Thyroid gland (tissue), 4 donors: ENCODE measurements around the gene KRT78. TPM values are rescaled to one million over a fixed set of nuclear protein-coding genes. Genes with fewer than 3 reads are reported as not detected.

Source experiments
- DNase-seq, 2 donors: peaks; one replicate each; pipeline ENCODE4 v3.0.0-alpha.2; 2019
- H3K27ac ChIP-seq, 3 donors: fragments of 200-600 bp; sonication (generic); 1 replicate in 2 of 3; 2 replicates in 1 of 3; pipeline ENCODE4 v1.5.1; 2016 to 2019; ENCODE audit warnings: mild to moderate bottlenecking in 1 of 3, moderate library complexity in 1 of 3
- H3K27me3 ChIP-seq: fragments of 200-600 bp; sonication (generic); one replicate; pipeline ENCODE4 v1.5.1; 2019
- H3K36me3 ChIP-seq, 2 donors: fragments of 200-600 bp; sonication (generic); one replicate each; pipeline ENCODE4 v1.5.1; 2016 to 2019
- H3K4me1 ChIP-seq, 2 donors: fragments of 200-600 bp; sonication (generic); one replicate each; pipeline ENCODE4 v1.5.1; 2017 to 2019
- H3K4me3 ChIP-seq, 3 donors: fragments of 200-600 bp; sonication (generic); replicated peaks in 1 of 3; 1 replicate in 2 of 3; 2 replicates in 1 of 3; pipeline ENCODE4 v1.5.1; 2016; ENCODE audit warnings: mild to moderate bottlenecking in 1 of 3
- H3K9me3 ChIP-seq: fragments of 200-600 bp; sonication (generic); one replicate; pipeline ENCODE4 v1.5.1; 2017
- CTCF ChIP-seq, 6 experiments: fragments of 200-600 bp in 3 of 6; fragments of 450-650 bp in 3 of 6; sonication (generic) in 3 of 6; IDR thresholded peaks; one replicate each; pipeline ENCODE4 v1.5.1; 2016 to 2019; ENCODE audit warnings: antibody characterized with exemption in 6 of 6, mild to moderate bottlenecking in 2 of 6, inconsistent platforms in 1 of 6, moderate library complexity in 1 of 6
- POLR2A ChIP-seq, 2 donors: fragments of 450-650 bp; IDR thresholded peaks; one replicate each; pipeline ENCODE4 v1.6.1; 2017; ENCODE audit warnings: antibody characterized with exemption in 2 of 2, mild to moderate bottlenecking in 2 of 2, moderate library complexity in 1 of 2
- WGBS, 2 donors: methylation state at CpG; one replicate each; pipeline ENCODE4 v1.1.5; 2017; 5-methylcytosine and 5-hydroxymethylcytosine counted together
- intact Hi-C: fragments of 100-400 bp; cut with DNase I; formaldehyde crosslinking; loops from one replicate; pipeline ENCODE4 v1.15.1; 2023
- total RNA-seq, 4 donors: library from RNA; depleted of rRNA; stranded (reverse); fragments of >200 nt; gene quantifications; one replicate each; pipeline ENCODE4 v1.2.3, GENCODE V29; 2016

The KRT78 gene
- total RNA-seq, 4 donors from 2014 or later: 0.40 TPM; not detected in 3

GRCh38 chr12:52826611-52827498, 21.9 kb downstream of the KRT78 start:
- H3K27ac ChIP-seq: no peak overlapping the region
- 90 to 94% methylated on average over 11 of the region's 11 CpGs for WGBS, 2 donors
- no peak overlapping the region for H3K4me3 ChIP-seq
- H3K4me1 ChIP-seq: peaks cover 0 to 3% of the 10 kb centered on the region in 2 donors
- H3K9me3 ChIP-seq: no peaks in the 10 kb centered on the region
- no peaks in the 10 kb centered on the region for H3K36me3 ChIP-seq
- DNase-seq: no peak
- intact Hi-C loops: no loop called here
- no peaks in the 10 kb centered on the region for H3K27me3 ChIP-seq
- no peak for TF ChIP-seq POLR2A (IDR thresholded peaks at IDR 0.05)
- no peak for TF ChIP-seq CTCF (IDR thresholded peaks at IDR 0.05)

- H3K27me3 ChIP-seq: no peaks in the 10 kb centered on the region
- H3K4me1 ChIP-seq: peaks cover 0 to 3% of the 10 kb centered on the region in 2 donors
- no peak overlapping the region for H3K4me3 ChIP-seq
- WGBS, 2 donors: 74 to 75% methylated on average over 4 of the region's 4 CpGs
- no peaks in the 10 kb centered on the region for H3K9me3 ChIP-seq
- TF ChIP-seq CTCF (IDR thresholded peaks at IDR 0.05) (no peak), POLR2A (IDR thresholded peaks at IDR 0.05) (no peak)
- intact Hi-C loops: no loop called here
- H3K27ac ChIP-seq: no peak overlapping the region
- H3K36me3 ChIP-seq: no peaks in the 10 kb centered on the region
- DNase-seq: no peak
These were observed 22.8 kb downstream of the KRT78 start for GRCh38 chr12:52825961-52826360.

GRCh38 chr12:52824741-52825410, 23.9 kb downstream of the KRT78 start:
- no peak for TF ChIP-seq CTCF (IDR thresholded peaks at IDR 0.05)
- no peak for TF ChIP-seq POLR2A (IDR thresholded peaks at IDR 0.05)
- intact Hi-C loops: no loop called here
- DNase-seq: no peak
- Histone ChIP-seq H3K9me3 (no peaks in the 10 kb centered on the region), H3K27me3 (no peaks in the 10 kb centered on the region), H3K36me3 (no peaks in the 10 kb centered on the region), H3K27ac (no peak overlapping the region), H3K4me1 (peaks cover 0 to 3% of the 10 kb centered on the region in 2 donors), H3K4me3 (no peak overlapping the region)
- WGBS, 2 donors: 93 to 94% methylated on average over 5 of the region's 5 CpGs

- Histone ChIP-seq H3K4me3 (no peak overlapping the region), H3K4me1 (peaks cover 0 to 3% of the 10 kb centered on the region in 2 donors), H3K27ac (no peak overlapping the region), H3K36me3 (no peaks in the 10 kb centered on the region), H3K27me3 (no peaks in the 10 kb centered on the region), H3K9me3 (no peaks in the 10 kb centered on the region)
- WGBS, 2 donors: 97% methylated on average over 6 to 8 of the region's 15 CpGs
- no peak for DNase-seq
- TF ChIP-seq POLR2A (IDR thresholded peaks at IDR 0.05) (no peak), CTCF (IDR thresholded peaks at IDR 0.05) (no peak)
- intact Hi-C loops: no loop called here
These were observed 24.9 kb downstream of the KRT78 start for GRCh38 chr12:52823761-52824450.
